Sigmoid colon (tissue), 4 donors: ENCODE results near the gene GAST.

Experiments used
- CTCF ChIP-seq, 4 experiments: fragments of 450-650 bp in 3 of 4; fragments of 200-600 bp in 1 of 4; IDR thresholded peaks; one replicate each; pipeline ENCODE4 v1.5.1; 2016 to 2019; ENCODE audit warnings: antibody characterized with exemption in 4 of 4, mild to moderate bottlenecking in 3 of 4, moderate library complexity in 2 of 4
- EP300 ChIP-seq, 4 donors: sonication (generic); formaldehyde crosslinking; IDR thresholded peaks; one replicate each; pipeline ENCODE4 v1.6.1; 2017; ENCODE audit warnings: antibody characterized with exemption in 4 of 4
- POLR2A ChIP-seq, 2 donors: fragments of 450-650 bp; IDR thresholded peaks; one replicate each; pipeline ENCODE4 v1.6.1; 2016; ENCODE audit warnings: antibody characterized with exemption in 2 of 2, mild to moderate bottlenecking in 2 of 2, moderate library complexity in 2 of 2

GRCh38 chr17:41702712-41703111 is 9.4 kb upstream of the GAST start:
- no peak for TF ChIP-seq CTCF (IDR thresholded peaks at IDR 0.05)
- no peak for TF ChIP-seq EP300 (IDR thresholded peaks at IDR 0.05)
- TF ChIP-seq POLR2A (IDR thresholded peaks at IDR 0.05) = no peak
